PFSK-1 (cell line): ENCODE data around the gene NCCRP1.

Experiments used
- FOXP2 ChIP-seq: optimal IDR thresholded peaks from 2 replicates; pipeline ENCODE3; 2011; ENCODE audit warnings: borderline replicate concordance, control low read depth, inconsistent platforms; ENCODE audit not compliant: insufficient read depth; ENCODE audit errors: extremely low read length, extremely low read depth
- POLR2AphosphoS5 ChIP-seq: IDR thresholded peaks from 2 replicates; pipeline ENCODE4 v1.6.1; 2012; ENCODE audit warnings: low read depth, mild to moderate bottlenecking, control low read depth, low read length, moderate library complexity
- REST ChIP-seq, 2 experiments: IDR thresholded peaks; 2 replicates each; pipeline versions ENCODE4 v1.6.1 to v1.8.0; 2011 to 2012; ENCODE audit warnings: low read depth in 2 of 2, low read length in 2 of 2, control low read depth in 1 of 2, inconsistent platforms in 1 of 2, mild to moderate bottlenecking in 1 of 2, moderate library complexity in 1 of 2; ENCODE audit not compliant: insufficient read depth in 1 of 2
- TAF1 ChIP-seq: IDR thresholded peaks from 2 replicates; pipeline ENCODE4 v1.6.1; 2012; ENCODE audit warnings: low read length, control low read depth, borderline replicate concordance; ENCODE audit not compliant: insufficient read depth

- no peak for TF ChIP-seq REST (IDR thresholded peaks at IDR 0.05; ENCODE audit: insufficient read depth in 1 of 2, low read depth in 2 of 2, low read length in 2 of 2)
- TF ChIP-seq POLR2AphosphoS5: no peak
- TF ChIP-seq TAF1: no peak
- no peak for TF ChIP-seq FOXP2
Observed at GRCh38 chr19:39224910-39225309, 28.1 kb downstream of the NCCRP1 start.
